Natural killer cell (primary cell): ENCODE data around the gene KMT2A. TPM values are rescaled to one million over a fixed set of nuclear protein-coding genes. Genes with fewer than 3 reads are reported as not detected.

Experiments used
- ATAC-seq, 3 donors: fragments of 150-1000 bp in 2 of 3; fragments of 200-7000 bp in 1 of 3; cut with Tn5 transposase; 1 replicate in 1 of 3; 2 replicates in 2 of 3; pipeline ENCODE4 v1.10.0; 2021; ENCODE audit warnings: mild to moderate bottlenecking in 2 of 3, moderate library complexity in 2 of 3
- DNase-seq, 2 donors: peaks; one replicate each; pipeline versions ENCODE4 v3.0.0 to v3.0.0-alpha.2; 2013 to 2021; ENCODE audit warnings: mixed read lengths in 1 of 2
- H3K27ac ChIP-seq: one replicate; pipeline ENCODE4 v1.5.1; 2013; ENCODE audit warnings: mild to moderate bottlenecking, low read length
- H3K27me3 ChIP-seq: one replicate; pipeline ENCODE4 v1.6.1; 2013; ENCODE audit warnings: low read length; ENCODE audit not compliant: control insufficient read depth, insufficient read depth
- H3K36me3 ChIP-seq: one replicate; pipeline ENCODE4 v1.6.1; 2013; ENCODE audit warnings: low read length; ENCODE audit not compliant: control insufficient read depth, insufficient read depth
- H3K4me1 ChIP-seq: one replicate; pipeline ENCODE4 v1.6.1; 2013; ENCODE audit warnings: low read length; ENCODE audit not compliant: control insufficient read depth, insufficient read depth
- H3K4me3 ChIP-seq: one replicate; pipeline ENCODE4 v1.5.1; 2013; ENCODE audit warnings: low read length
- H3K9me3 ChIP-seq: one replicate; pipeline ENCODE4 v1.6.1; 2013; ENCODE audit warnings: low read length; ENCODE audit not compliant: control insufficient read depth, insufficient read depth
- H3K27ac Mint-ChIP-seq, 2 donors: one replicate each; pipeline ENCODE4 v1.8.0; 2022; ENCODE audit warnings: mild to moderate bottlenecking in 2 of 2, mixed read lengths in 2 of 2, moderate library complexity in 1 of 2
- H3K27me3 Mint-ChIP-seq, 2 donors: one replicate each; pipeline ENCODE4 v1.8.0; 2022; ENCODE audit warnings: low read depth in 2 of 2, mixed read lengths in 2 of 2
- H3K36me3 Mint-ChIP-seq: one replicate; pipeline ENCODE4 v1.8.0; 2022; ENCODE audit warnings: mixed read lengths
- H3K4me1 Mint-ChIP-seq, 2 donors: one replicate each; pipeline ENCODE4 v1.8.0; 2022; ENCODE audit warnings: mixed read lengths in 2 of 2
- H3K4me3 Mint-ChIP-seq: one replicate; pipeline ENCODE4 v1.8.0; 2022; ENCODE audit warnings: mild to moderate bottlenecking, moderate library complexity, mixed read lengths
- H3K9me3 Mint-ChIP-seq, 2 donors: one replicate each; pipeline ENCODE4 v1.8.0; 2022; ENCODE audit warnings: mixed read lengths in 2 of 2
- CTCF ChIP-seq: fragments of 200-600 bp; IDR thresholded peaks from one replicate; pipeline ENCODE4 v1.8.0; 2022; ENCODE audit warnings: antibody characterized with exemption
- WGBS: methylation state at CpG from one replicate; pipeline ENCODE4 v1.1.7; 2013; ENCODE audit warnings: missing lambda C conversion rate; ENCODE audit not compliant: insufficient coverage; 5-methylcytosine and 5-hydroxymethylcytosine counted together
- intact Hi-C: fragments of 100-400 bp; cut with micrococcal nuclease; formaldehyde crosslinking; loops from one replicate; pipeline ENCODE4 v1.14.2; 2022
- total RNA-seq, 4 donors: library from RNA; stranded (reverse); fragments of 120-200 nt in 1 of 4; gene quantifications; one replicate each; pipeline versions ENCODE4 v1.2.3 to v1.2.4, GENCODE V29; 2013 to 2022

Gene KMT2A
- total RNA-seq, 3 donors from 2014 or later (not counting 1 experiment from before 2014, with no cell fraction given): 146 to 176 (median 157) TPM

- ATAC-seq (no peak), DNase-seq (no peak)
- H3K4me3 Mint-ChIP-seq: no peak overlapping the region
- no peak overlapping the region for H3K27ac ChIP-seq
- peaks cover 91% of the 10 kb centered on the region for H3K36me3 ChIP-seq
- no peak overlapping the region for H3K27ac Mint-ChIP-seq
- WGBS: 96% methylated on average over 3 of the region's 4 CpGs
- H3K36me3 Mint-ChIP-seq: peaks cover 39% of the 10 kb centered on the region
- no peak for TF ChIP-seq CTCF
- no peaks in the 10 kb centered on the region for H3K27me3 Mint-ChIP-seq
- no peaks in the 10 kb centered on the region for H3K27me3 ChIP-seq
- no peaks in the 10 kb centered on the region for H3K4me1 ChIP-seq
- intact Hi-C loops: no loop called here
- H3K9me3 ChIP-seq: no peaks in the 10 kb centered on the region
- no peaks in the 10 kb centered on the region for H3K9me3 Mint-ChIP-seq
- no peaks in the 10 kb centered on the region for H3K4me1 Mint-ChIP-seq
- no peak overlapping the region for H3K4me3 ChIP-seq
Observed at GRCh38 chr11:118497831-118498230, 61.5 kb downstream of the KMT2A start.

GRCh38 chr11:118503216-118503615 lies 66.9 kb downstream of the KMT2A start:
- no peak overlapping the region for H3K4me3 Mint-ChIP-seq
- no peaks in the 10 kb centered on the region for H3K4me1 ChIP-seq
- no peaks in the 10 kb centered on the region for H3K27me3 ChIP-seq
- intact Hi-C loops: no loop called here
- no peak for ATAC-seq
- no peak overlapping the region for H3K27ac ChIP-seq
- no peaks in the 10 kb centered on the region for H3K27me3 Mint-ChIP-seq
- H3K9me3 Mint-ChIP-seq: no peaks in the 10 kb centered on the region
- peaks cover 0 to 10% of the 10 kb centered on the region in 2 donors for H3K4me1 Mint-ChIP-seq
- DNase-seq: no peak
- WGBS: 75% methylated on average over 3 of the region's 3 CpGs
- peaks cover 94% of the 10 kb centered on the region for H3K36me3 ChIP-seq
- no peak for TF ChIP-seq CTCF
- peaks cover 42% of the 10 kb centered on the region for H3K36me3 Mint-ChIP-seq
- H3K9me3 ChIP-seq: no peaks in the 10 kb centered on the region
- no peak overlapping the region for H3K4me3 ChIP-seq
- H3K27ac Mint-ChIP-seq: peak overlapping the region; percentile 1 to 18

GRCh38 chr11:118511601-118512000 lies 75.3 kb downstream of the KMT2A start:
- Histone ChIP-seq H3K4me1 (no peaks in the 10 kb centered on the region), H3K27me3 (no peaks in the 10 kb centered on the region), H3K36me3 (peaks cover 78% of the 10 kb centered on the region), H3K4me3 (no peak overlapping the region), H3K9me3 (no peaks in the 10 kb centered on the region), H3K27ac (no peak overlapping the region)
- H3K27me3 Mint-ChIP-seq: no peaks in the 10 kb centered on the region
- H3K4me1 Mint-ChIP-seq: peaks cover 7 to 8% of the 10 kb centered on the region in 2 donors
- peaks cover 12% of the 10 kb centered on the region for H3K36me3 Mint-ChIP-seq
- no peak overlapping the region for H3K27ac Mint-ChIP-seq
- H3K9me3 Mint-ChIP-seq: no peaks in the 10 kb centered on the region
- TF ChIP-seq CTCF: no peak
- intact Hi-C loops: no loop called here
- no peak for DNase-seq
- 98% methylated on average over 5 of the region's 5 CpGs for WGBS
- no peak overlapping the region for H3K4me3 Mint-ChIP-seq
- ATAC-seq: no peak

- Mint-ChIP-seq H3K36me3 (peaks cover 11% of the 10 kb centered on the region), H3K4me3 (peak overlapping the region; percentile 2), H3K27me3 (no peaks in the 10 kb centered on the region), H3K4me1 (peaks cover 7 to 8% of the 10 kb centered on the region in 2 donors), H3K9me3 (no peaks in the 10 kb centered on the region), H3K27ac (peak overlapping the region; percentile 58 to 64)
- Histone ChIP-seq H3K27ac (no peak overlapping the region), H3K27me3 (no peaks in the 10 kb centered on the region), H3K4me3 (no peak overlapping the region), H3K36me3 (peaks cover 73% of the 10 kb centered on the region), H3K9me3 (no peaks in the 10 kb centered on the region), H3K4me1 (no peaks in the 10 kb centered on the region)
- WGBS: 43% methylated on average over 7 of the region's 7 CpGs
- peak in 2 of 3 donors; percentile 41 to 67 for ATAC-seq
- peak in 1 of 2 donors; percentile 38 for DNase-seq
- intact Hi-C loops: no loop called here
- TF ChIP-seq CTCF: no peak
Observed at GRCh38 chr11:118514103-118514502, 77.8 kb downstream of the KMT2A start.
